ENCODE results near the gene RAB27A.

DNA sequence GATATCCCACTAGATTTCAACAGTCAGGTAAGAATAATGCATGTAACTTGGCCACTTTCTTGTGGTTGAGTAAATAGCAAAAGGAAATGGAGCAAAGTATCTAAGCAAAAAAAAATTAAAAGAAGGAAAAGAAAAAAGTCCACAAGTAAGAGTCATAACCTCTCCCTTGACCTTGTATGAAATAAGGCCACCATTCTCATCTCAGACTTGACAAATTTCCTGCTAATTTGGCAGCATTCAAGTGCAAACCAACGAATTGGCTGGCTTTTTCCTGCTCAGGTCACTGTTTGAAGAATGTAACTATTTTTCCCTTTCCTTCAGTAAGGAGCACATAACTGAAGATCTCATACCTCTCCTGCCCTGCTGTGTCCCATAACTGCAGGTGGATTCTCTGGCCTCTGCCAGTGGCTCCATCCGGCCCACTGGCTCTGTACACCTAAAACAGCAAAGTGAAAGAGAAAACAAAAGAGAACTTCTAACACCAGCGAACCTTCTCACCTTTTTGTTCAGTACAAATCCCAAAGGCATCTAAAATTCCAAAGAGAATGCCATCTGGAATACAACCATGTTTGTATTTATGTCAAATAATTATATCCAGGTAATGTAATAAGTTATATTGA lies 59.5 kb downstream of the RAB27A start:
- TF ChIP-seq POLR2AphosphoS5 (IDR thresholded peaks at IDR 0.05; ENCODE audit: low read depth, low read length) (no peak), SIN3A (IDR thresholded peaks at IDR 0.05; ENCODE audit: borderline replicate concordance, insufficient read depth, low read length) (no peak), REST (IDR thresholded peaks at IDR 0.05; ENCODE audit: insufficient read depth in 1 of 2, low read depth in 2 of 2, low read length in 2 of 2) (no peak)

Data from PFSK-1 (cell line).